ENCODE measurements around the gene CIPC.

CIPC gene

DNA sequence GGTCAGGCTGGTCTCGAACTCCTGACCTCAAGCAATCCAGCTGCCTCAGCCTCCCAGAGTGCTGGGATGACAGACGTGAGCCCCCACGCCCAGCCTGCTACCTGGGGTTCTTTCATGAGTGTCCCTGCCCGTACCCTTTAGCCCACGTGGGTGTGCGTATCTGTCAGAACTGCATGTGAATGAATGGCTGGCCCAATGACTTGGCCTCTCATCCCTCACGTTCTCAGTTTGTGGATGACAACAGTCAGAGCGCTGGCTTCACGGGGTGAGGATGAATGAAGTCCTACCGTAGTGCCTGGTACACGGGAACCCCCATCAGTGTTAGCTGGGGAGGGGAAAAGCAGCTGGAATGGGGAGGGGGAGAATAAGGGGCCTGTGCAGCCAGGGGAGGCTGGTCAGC lies 59.7 kb downstream of the CIPC start:
- no peak overlapping the region for H2BK120ac ChIP-seq (ENCODE audit: insufficient read depth, low read length, poor library complexity)
- H3K4me1 ChIP-seq (ENCODE audit: control insufficient read depth in 1 of 2, insufficient read depth in 2 of 2, low read length in 2 of 2), result no peaks in the 10 kb centered on the region
- H3K79me1 ChIP-seq (ENCODE audit: low read length), result no peaks in the 10 kb centered on the region
- H3K79me2 ChIP-seq (ENCODE audit: control insufficient read depth, insufficient read depth, low read length, poor library complexity), result no peaks in the 10 kb centered on the region
- no peak overlapping the region for H2BK5ac ChIP-seq (ENCODE audit: low read depth, low read length, poor library complexity)
- H3K9ac ChIP-seq (ENCODE audit: low read length), result no peak overlapping the region
- DNase-seq, result no peak
- H3K27ac ChIP-seq (ENCODE audit: low read depth, low read length), result no peak overlapping the region
- H3K36me3 ChIP-seq (ENCODE audit: control insufficient read depth in 1 of 2, insufficient read depth in 2 of 2, low read length in 2 of 2), result no peaks in the 10 kb centered on the region
- no peak overlapping the region for H4K12ac ChIP-seq (ENCODE audit: low read depth, low read length)
- H2AFZ ChIP-seq (ENCODE audit: insufficient read depth, low read length, poor library complexity), result no peak overlapping the region
- H4K8ac ChIP-seq (ENCODE audit: low read depth, low read length), result no peak overlapping the region
- H2BK12ac ChIP-seq (ENCODE audit: low read length), result no peak overlapping the region
- H3K23ac ChIP-seq (ENCODE audit: low read length), result no peak overlapping the region
- H3K4me2 ChIP-seq (ENCODE audit: low read length), result no peak overlapping the region
- H3K14ac ChIP-seq (ENCODE audit: low read length), result no peak overlapping the region
- no peak overlapping the region for H2AK5ac ChIP-seq (ENCODE audit: low read length)
- H3K9me3 ChIP-seq (ENCODE audit: insufficient read depth, low read depth, low read length), result peaks cover 1% of the 10 kb centered on the region
- no peak overlapping the region for H3K4me3 ChIP-seq (ENCODE audit: low read depth, low read length)
- no CpG with 5 or more reads among the region's 11 CpGs for WGBS (ENCODE audit: extremely low coverage, insufficient coverage, insufficient read length)
- H3K18ac ChIP-seq (ENCODE audit: low read length), result no peak overlapping the region
- no peaks in the 10 kb centered on the region for H3K27me3 ChIP-seq (ENCODE audit: insufficient read depth, low read length)
- no peak overlapping the region for H3K4ac ChIP-seq (ENCODE audit: low read depth, low read length)
- no peak overlapping the region for H4K91ac ChIP-seq (ENCODE audit: low read depth, low read length)

DNA sequence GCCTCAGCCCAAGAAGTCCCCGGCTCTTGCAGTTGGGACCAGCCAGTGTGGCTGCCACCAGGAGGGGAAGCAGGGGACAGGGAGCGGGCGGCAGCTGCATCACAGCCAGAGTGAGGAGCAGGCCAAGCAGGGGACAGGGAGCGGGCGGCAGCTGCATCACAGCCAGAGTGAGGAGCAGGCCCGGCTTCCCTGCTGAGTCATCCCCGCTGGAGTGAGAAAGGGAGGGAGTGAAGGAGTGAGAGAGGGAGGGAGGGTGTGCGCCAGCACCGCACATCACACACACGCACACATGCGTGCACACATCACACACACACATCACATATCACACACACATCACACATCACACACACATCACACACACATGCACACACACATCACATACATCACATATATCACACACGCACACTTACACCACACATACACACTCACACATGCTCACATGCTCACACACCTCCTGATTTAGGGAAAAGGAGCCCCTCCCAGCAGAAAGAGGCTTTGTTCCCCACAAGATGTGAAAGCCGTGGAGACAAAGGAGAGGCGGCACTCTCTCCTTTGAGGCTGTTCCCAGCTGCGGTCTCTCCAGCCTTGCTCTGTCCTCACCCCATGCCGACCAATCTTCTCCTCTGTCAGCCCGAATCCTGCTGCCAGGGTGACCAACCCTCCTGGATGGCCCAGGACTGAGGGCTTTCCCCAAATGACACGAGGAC lies 60.3 kb downstream of the CIPC start:
- Histone ChIP-seq H3K9ac (ENCODE audit: low read length) (no peak overlapping the region), H3K23ac (ENCODE audit: low read length) (no peak overlapping the region), H2BK5ac (ENCODE audit: low read depth, low read length, poor library complexity) (no peak overlapping the region), H2BK120ac (ENCODE audit: insufficient read depth, low read length, poor library complexity) (no peak overlapping the region), H2AFZ (ENCODE audit: insufficient read depth, low read length, poor library complexity) (no peak overlapping the region), H3K27me3 (ENCODE audit: insufficient read depth, low read length) (no peaks in the 10 kb centered on the region), H3K4me2 (ENCODE audit: low read length) (no peak overlapping the region), H3K4ac (ENCODE audit: low read depth, low read length) (no peak overlapping the region), H3K79me2 (ENCODE audit: control insufficient read depth, insufficient read depth, low read length, poor library complexity) (no peaks in the 10 kb centered on the region), H4K91ac (ENCODE audit: low read depth, low read length) (no peak overlapping the region), H3K36me3 (ENCODE audit: control insufficient read depth in 1 of 2, insufficient read depth in 2 of 2, low read length in 2 of 2) (no peaks in the 10 kb centered on the region), H3K18ac (ENCODE audit: low read length) (no peak overlapping the region), H3K79me1 (ENCODE audit: low read length) (no peaks in the 10 kb centered on the region), H4K8ac (ENCODE audit: low read depth, low read length) (no peak overlapping the region), H2AK5ac (ENCODE audit: low read length) (no peak overlapping the region), H3K14ac (ENCODE audit: low read length) (no peak overlapping the region), H3K4me1 (ENCODE audit: control insufficient read depth in 1 of 2, insufficient read depth in 2 of 2, low read length in 2 of 2) (no peaks in the 10 kb centered on the region), H3K9me3 (ENCODE audit: insufficient read depth, low read depth, low read length) (peaks cover 1% of the 10 kb centered on the region), H2BK12ac (ENCODE audit: low read length) (no peak overlapping the region), H4K12ac (ENCODE audit: low read depth, low read length) (no peak overlapping the region), H3K27ac (ENCODE audit: low read depth, low read length) (no peak overlapping the region), H3K4me3 (ENCODE audit: low read depth, low read length) (no peak overlapping the region)
- WGBS (ENCODE audit: extremely low coverage, insufficient coverage, insufficient read length), result 100% methylated on average over 1 of the region's 18 CpGs
- DNase-seq, result peak in 1 of 2 donors; percentile 41

DNA sequence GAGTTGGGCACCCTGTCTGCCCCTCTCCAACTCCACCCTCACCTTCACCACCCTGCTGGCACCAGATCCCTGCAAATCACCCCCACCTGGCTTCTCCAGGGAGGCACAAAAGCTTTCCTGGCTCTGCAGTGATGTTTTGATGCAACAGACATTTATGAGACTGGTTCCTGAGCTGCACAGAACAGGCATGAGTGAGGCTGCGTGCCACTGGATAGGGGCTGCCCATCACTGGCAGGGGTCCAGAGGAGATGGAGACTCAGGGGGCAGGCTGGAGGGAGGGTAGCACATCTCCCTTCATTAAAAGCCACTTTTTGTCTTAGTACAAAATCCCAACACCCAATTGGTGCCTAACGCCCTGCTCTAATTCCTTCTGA lies 60.8 kb downstream of the CIPC start:
- Histone ChIP-seq H3K79me1 (ENCODE audit: low read length) (no peaks in the 10 kb centered on the region), H3K79me2 (ENCODE audit: control insufficient read depth, insufficient read depth, low read length, poor library complexity) (no peaks in the 10 kb centered on the region), H3K23ac (ENCODE audit: low read length) (no peak overlapping the region), H3K27me3 (ENCODE audit: insufficient read depth, low read length) (no peaks in the 10 kb centered on the region), H3K4me1 (ENCODE audit: control insufficient read depth in 1 of 2, insufficient read depth in 2 of 2, low read length in 2 of 2) (no peaks in the 10 kb centered on the region), H4K8ac (ENCODE audit: low read depth, low read length) (no peak overlapping the region), H3K18ac (ENCODE audit: low read length) (no peak overlapping the region), H2BK120ac (ENCODE audit: insufficient read depth, low read length, poor library complexity) (no peak overlapping the region), H2BK5ac (ENCODE audit: low read depth, low read length, poor library complexity) (no peak overlapping the region), H3K14ac (ENCODE audit: low read length) (no peak overlapping the region), H4K12ac (ENCODE audit: low read depth, low read length) (no peak overlapping the region), H3K36me3 (ENCODE audit: control insufficient read depth in 1 of 2, insufficient read depth in 2 of 2, low read length in 2 of 2) (no peaks in the 10 kb centered on the region), H3K4me2 (ENCODE audit: low read length) (no peak overlapping the region), H3K4me3 (ENCODE audit: low read depth, low read length) (no peak overlapping the region), H3K4ac (ENCODE audit: low read depth, low read length) (no peak overlapping the region), H3K9ac (ENCODE audit: low read length) (no peak overlapping the region), H3K9me3 (ENCODE audit: insufficient read depth, low read depth, low read length) (peaks cover 1% of the 10 kb centered on the region), H2AFZ (ENCODE audit: insufficient read depth, low read length, poor library complexity) (no peak overlapping the region), H2AK5ac (ENCODE audit: low read length) (no peak overlapping the region), H2BK12ac (ENCODE audit: low read length) (no peak overlapping the region), H4K91ac (ENCODE audit: low read depth, low read length) (no peak overlapping the region), H3K27ac (ENCODE audit: low read depth, low read length) (no peak overlapping the region)
- no CpG with 5 or more reads among the region's 2 CpGs for WGBS (ENCODE audit: extremely low coverage, insufficient coverage, insufficient read length)
- no peak for DNase-seq

DNA sequence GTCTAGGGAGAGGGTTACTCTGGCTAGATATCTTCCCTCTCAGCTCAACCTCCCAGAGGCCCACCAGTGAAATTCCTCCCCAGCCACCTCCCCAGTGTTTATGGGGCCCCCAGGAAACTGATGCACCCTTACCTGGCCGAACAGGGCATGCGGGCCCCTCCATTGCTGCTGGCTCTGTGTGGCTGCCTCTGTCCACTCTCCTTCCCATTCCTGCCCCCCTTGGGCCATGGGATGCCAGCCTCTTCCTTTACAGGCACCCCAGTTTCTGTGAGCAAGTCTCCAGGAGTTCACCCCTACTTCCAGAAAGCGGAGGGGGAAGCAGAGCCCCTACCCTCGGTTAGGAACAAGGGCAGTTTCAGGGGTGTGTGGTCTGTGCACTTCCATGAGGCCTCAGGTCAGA lies 63.0 kb downstream of the CIPC start:
- no peaks in the 10 kb centered on the region for H3K79me2 ChIP-seq (ENCODE audit: control insufficient read depth, insufficient read depth, low read length, poor library complexity)
- no peak overlapping the region for H3K18ac ChIP-seq (ENCODE audit: low read length)
- no peak overlapping the region for H3K9ac ChIP-seq (ENCODE audit: low read length)
- no peak overlapping the region for H2BK120ac ChIP-seq (ENCODE audit: insufficient read depth, low read length, poor library complexity)
- H2BK5ac ChIP-seq (ENCODE audit: low read depth, low read length, poor library complexity), result no peak overlapping the region
- H3K36me3 ChIP-seq (ENCODE audit: control insufficient read depth in 1 of 2, insufficient read depth in 2 of 2, low read length in 2 of 2), result no peaks in the 10 kb centered on the region
- no peak overlapping the region for H3K14ac ChIP-seq (ENCODE audit: low read length)
- no peak overlapping the region for H4K91ac ChIP-seq (ENCODE audit: low read depth, low read length)
- H3K27ac ChIP-seq (ENCODE audit: low read depth, low read length), result no peak overlapping the region
- no peak overlapping the region for H3K4ac ChIP-seq (ENCODE audit: low read depth, low read length)
- H3K4me1 ChIP-seq (ENCODE audit: control insufficient read depth in 1 of 2, insufficient read depth in 2 of 2, low read length in 2 of 2), result no peaks in the 10 kb centered on the region
- no peaks in the 10 kb centered on the region for H3K79me1 ChIP-seq (ENCODE audit: low read length)
- H3K4me2 ChIP-seq (ENCODE audit: low read length), result no peak overlapping the region
- H2AFZ ChIP-seq (ENCODE audit: insufficient read depth, low read length, poor library complexity), result no peak overlapping the region
- no peak overlapping the region for H4K8ac ChIP-seq (ENCODE audit: low read depth, low read length)
- peaks cover 1% of the 10 kb centered on the region for H3K9me3 ChIP-seq (ENCODE audit: insufficient read depth, low read depth, low read length)
- no peak overlapping the region for H2AK5ac ChIP-seq (ENCODE audit: low read length)
- DNase-seq, result no peak
- H4K12ac ChIP-seq (ENCODE audit: low read depth, low read length), result no peak overlapping the region
- no CpG with 5 or more reads among the region's 4 CpGs for WGBS (ENCODE audit: extremely low coverage, insufficient coverage, insufficient read length)
- no peaks in the 10 kb centered on the region for H3K27me3 ChIP-seq (ENCODE audit: insufficient read depth, low read length)
- no peak overlapping the region for H2BK12ac ChIP-seq (ENCODE audit: low read length)
- H3K4me3 ChIP-seq (ENCODE audit: low read depth, low read length), result no peak overlapping the region
- H3K23ac ChIP-seq (ENCODE audit: low read length), result no peak overlapping the region

Measured in trophoblast cell (in vitro differentiated cells and primary cell).